ENCODE data around the gene ACTN1. TPM values are rescaled to one million over a fixed set of nuclear protein-coding genes. Genes with fewer than 3 reads are reported as not detected.

The ACTN1 gene
- total RNA-seq, 1 donor from 2014 or later, result 98.6 TPM

- intact Hi-C loops (cut with micrococcal nuclease), result no loop called here
Observed at GRCh38 chr14:68836082-68836481, 143.0 kb downstream of the ACTN1 start.

DNA sequence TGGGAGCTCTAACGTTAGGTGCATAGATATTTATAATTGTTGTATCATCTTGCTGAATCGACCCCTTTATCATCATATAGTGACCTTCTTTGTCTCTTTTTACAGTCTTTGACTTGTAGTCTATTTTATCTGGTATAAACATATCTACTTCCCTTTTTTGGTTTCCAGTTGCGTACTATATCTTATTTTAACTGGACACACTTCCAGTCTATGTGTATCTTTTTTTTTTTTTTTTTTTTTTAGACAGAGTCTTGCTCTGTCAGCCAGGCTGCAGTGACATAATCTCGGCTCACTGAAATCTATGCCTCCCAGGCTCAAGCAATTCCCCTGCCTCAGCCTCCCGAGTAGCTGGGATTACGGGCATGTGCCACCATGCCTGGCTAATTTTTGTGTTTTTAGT lies 144.3 kb downstream of the ACTN1 start:
- intact Hi-C loops (cut with micrococcal nuclease), result no loop called here

DNA sequence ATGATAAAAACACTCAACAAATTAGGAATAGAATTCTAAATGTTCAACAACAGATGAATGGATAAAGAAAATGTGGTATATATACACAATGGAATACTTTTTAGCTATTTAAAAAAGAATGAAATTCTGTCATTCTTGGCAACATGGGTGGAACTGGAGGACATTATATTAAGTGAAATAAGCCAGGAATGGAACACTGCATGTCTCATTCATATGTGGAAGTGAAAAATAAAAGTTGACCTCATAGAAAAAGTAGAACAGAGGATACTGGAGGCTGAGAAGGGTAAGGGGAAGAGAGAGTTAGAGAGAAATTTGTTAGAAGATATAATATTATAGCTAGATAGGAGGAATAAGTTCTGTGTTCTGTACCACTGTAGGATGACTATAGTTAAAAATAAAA lies 150.4 kb downstream of the ACTN1 start:
- intact Hi-C loops (cut with micrococcal nuclease), result no loop called here

GRCh38 chr14:68825729-68826128 lies 153.4 kb downstream of the ACTN1 start:
- intact Hi-C loops (cut with micrococcal nuclease), result no loop called here

DNA sequence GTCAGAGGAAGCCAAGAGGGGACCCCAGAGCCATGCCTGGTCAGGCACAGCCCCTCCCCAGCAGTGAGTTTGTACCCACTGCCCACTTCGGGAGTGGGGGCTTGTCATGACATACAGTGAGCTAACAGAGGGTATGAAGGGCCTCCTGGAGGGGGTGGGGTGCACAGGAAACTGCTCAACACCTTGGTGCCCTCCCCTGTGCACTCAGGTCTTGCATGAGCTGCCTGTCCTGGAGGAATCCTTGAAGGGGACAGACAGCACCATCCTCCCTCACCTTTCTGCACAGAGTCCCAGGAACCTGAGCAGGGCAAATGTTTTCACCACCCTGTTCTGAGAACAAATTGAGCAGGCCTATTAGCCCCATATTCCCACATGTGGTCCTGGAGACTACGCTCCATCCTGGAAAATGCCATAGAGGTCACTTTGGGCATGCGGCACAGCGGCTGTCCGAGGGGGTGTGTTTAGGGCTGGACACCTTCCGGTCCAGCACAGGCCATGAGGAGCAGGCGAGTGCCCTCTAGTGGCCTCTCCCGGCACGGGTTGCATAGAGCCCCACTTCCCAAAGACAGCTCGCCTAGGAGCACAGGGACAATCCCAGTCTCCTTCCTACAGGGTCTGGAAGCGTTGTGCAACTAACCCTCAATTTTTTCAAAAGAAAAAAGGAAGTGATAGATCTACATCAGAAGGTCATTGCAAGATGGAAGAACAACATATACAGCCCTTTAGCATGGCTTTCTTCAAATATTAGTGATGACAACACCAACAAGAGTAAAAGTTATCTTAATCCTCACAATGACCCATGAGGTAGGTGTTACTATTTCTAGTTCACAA lies 154.4 kb downstream of the ACTN1 start:
- intact Hi-C loops (cut with micrococcal nuclease), result no loop called here

- intact Hi-C loops (cut with micrococcal nuclease), result no loop called here
Observed at GRCh38 chr14:68824207-68824516, 154.9 kb downstream of the ACTN1 start.

Other genes with a start within 250 kb of the ACTN1 start
- 47.6 and 50.9 TPM in 2 replicates for gene ZFP36L1, start 186.2 kb downstream of the ACTN1 start, total RNA-seq
- 34.2 and 35.8 TPM in 2 replicates for gene DCAF5, start 173.8 kb upstream of the ACTN1 start, total RNA-seq
- 3.9 and 4.8 TPM in 2 replicates for gene EXD2, start 212.2 kb upstream of the ACTN1 start, total RNA-seq